ENCODE data around the gene DDR1. TPM values are rescaled to one million over a fixed set of nuclear protein-coding genes. Genes with fewer than 3 reads are reported as not detected.
"Not testable (repeated sequence)": the region's sequence is repeated elsewhere in the genome, so short reads cannot be mapped to it uniquely, and the experiment has no call there.

The DDR1 gene
- total RNA-seq, 1 donor from 2014 or later, result 102 TPM

DNA sequence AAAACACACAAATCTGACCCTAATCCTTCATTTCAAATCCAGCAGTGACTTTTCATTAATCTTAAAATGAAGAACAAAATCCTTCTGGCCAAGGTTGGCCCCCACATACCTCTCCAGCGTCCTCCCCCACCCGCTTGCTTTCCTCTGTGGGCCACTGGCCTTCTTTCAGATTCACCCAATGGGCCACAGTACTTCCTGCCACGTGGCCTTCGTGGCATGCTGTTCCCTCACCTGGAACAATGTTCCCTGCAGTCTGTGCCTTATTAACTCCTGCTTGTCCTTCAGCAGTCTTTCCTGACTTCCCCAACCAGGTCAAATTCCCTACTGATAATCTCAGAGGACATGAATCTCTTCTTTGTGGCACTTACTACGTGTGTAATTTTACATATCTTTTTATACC, 18.4 kb downstream of the DDR1 start:
- no peaks in the 10 kb centered on the region for H3K9me3 ChIP-seq
- no peak overlapping the region for H3K27ac ChIP-seq
- H3K36me3 ChIP-seq, result peaks cover 13% of the 10 kb centered on the region
- H3K4me3 ChIP-seq, result no peak overlapping the region
- intact Hi-C loops (cut with DNase I), result no loop called here
- DNase-seq (no peak), ATAC-seq (no peak)
- H3K27me3 ChIP-seq, result no peaks in the 10 kb centered on the region
- H3K4me1 ChIP-seq, result peaks cover 5% of the 10 kb centered on the region
- TF ChIP-seq, protein P1, sequence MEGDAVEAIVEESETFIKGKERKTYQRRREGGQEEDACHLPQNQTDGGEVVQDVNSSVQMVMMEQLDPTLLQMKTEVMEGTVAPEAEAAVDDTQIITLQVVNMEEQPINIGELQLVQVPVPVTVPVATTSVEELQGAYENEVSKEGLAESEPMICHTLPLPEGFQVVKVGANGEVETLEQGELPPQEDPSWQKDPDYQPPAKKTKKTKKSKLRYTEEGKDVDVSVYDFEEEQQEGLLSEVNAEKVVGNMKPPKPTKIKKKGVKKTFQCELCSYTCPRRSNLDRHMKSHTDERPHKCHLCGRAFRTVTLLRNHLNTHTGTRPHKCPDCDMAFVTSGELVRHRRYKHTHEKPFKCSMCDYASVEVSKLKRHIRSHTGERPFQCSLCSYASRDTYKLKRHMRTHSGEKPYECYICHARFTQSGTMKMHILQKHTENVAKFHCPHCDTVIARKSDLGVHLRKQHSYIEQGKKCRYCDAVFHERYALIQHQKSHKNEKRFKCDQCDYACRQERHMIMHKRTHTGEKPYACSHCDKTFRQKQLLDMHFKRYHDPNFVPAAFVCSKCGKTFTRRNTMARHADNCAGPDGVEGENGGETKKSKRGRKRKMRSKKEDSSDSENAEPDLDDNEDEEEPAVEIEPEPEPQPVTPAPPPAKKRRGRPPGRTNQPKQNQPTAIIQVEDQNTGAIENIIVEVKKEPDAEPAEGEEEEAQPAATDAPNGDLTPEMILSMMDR (IDR thresholded peaks at IDR 0.05), result no peak

DNA sequence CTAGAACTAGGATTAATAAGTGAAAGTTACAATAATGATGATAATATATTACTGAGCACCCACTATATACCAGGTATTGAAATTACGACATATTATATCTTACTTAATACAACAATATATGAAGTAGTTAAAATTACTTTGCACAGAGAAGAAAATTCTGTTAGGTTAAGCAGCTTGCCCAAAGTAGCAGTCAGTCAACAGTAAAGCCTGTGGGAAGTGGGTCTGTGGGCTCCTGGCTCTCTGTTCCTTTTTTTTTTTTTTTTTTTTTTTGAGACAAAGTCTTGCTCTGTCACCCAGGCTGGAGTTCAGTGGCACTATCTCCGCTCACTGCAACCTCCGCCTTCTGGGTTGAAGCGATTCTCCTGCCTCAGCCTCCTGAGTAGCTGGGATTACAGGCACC, 18.9 kb downstream of the DDR1 start:
- ATAC-seq, result no peak
- TF ChIP-seq, protein P1 (IDR thresholded peaks at IDR 0.05), result no peak

DNA sequence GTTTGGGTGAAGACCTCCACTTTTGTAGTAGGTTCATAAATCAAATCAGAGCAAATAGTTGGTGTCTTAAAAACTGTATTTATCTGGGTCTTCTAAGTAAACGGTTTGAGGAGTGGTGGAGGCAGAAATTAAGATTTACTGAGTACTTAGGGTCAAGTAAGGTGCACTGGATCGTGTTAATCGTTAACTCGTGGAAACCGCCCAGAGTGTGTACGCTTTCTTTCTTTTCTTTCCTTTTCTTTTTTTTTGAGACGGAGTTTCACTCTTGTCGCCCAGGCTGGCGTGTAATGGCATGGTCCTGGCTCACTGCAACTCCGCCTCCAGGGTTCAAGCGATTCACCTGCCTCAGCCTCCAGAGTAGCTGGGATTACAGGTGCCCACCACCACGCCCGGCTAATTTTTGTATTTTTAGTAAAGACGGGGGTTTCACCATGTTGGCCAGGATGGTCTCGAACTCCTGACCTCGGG, 23.0 kb downstream of the DDR1 start:
- intact Hi-C loops (cut with DNase I); ATAC-seq; DNase-seq; H3K9me3 ChIP-seq; H3K27me3 ChIP-seq: not testable (repeated sequence)
- peak overlapping the region; percentile 44 for H3K27ac ChIP-seq
- peaks cover 13% of the 10 kb centered on the region for H3K4me1 ChIP-seq
- H3K4me3 ChIP-seq, result peak overlapping the region; percentile 88
- H3K36me3 ChIP-seq, result peaks cover 20% of the 10 kb centered on the region

More for the DNA sequence above, 18.9 kb downstream of the DDR1 start:
- intact Hi-C loops (cut with DNase I), result no loop called here
- Histone ChIP-seq H3K36me3 (peaks cover 8% of the 10 kb centered on the region), H3K27me3 (no peaks in the 10 kb centered on the region), H3K4me1 (peaks cover 5% of the 10 kb centered on the region), H3K9me3 (no peaks in the 10 kb centered on the region), H3K4me3 (no peak overlapping the region), H3K27ac (no peak overlapping the region)
- no peak for DNase-seq

DNA sequence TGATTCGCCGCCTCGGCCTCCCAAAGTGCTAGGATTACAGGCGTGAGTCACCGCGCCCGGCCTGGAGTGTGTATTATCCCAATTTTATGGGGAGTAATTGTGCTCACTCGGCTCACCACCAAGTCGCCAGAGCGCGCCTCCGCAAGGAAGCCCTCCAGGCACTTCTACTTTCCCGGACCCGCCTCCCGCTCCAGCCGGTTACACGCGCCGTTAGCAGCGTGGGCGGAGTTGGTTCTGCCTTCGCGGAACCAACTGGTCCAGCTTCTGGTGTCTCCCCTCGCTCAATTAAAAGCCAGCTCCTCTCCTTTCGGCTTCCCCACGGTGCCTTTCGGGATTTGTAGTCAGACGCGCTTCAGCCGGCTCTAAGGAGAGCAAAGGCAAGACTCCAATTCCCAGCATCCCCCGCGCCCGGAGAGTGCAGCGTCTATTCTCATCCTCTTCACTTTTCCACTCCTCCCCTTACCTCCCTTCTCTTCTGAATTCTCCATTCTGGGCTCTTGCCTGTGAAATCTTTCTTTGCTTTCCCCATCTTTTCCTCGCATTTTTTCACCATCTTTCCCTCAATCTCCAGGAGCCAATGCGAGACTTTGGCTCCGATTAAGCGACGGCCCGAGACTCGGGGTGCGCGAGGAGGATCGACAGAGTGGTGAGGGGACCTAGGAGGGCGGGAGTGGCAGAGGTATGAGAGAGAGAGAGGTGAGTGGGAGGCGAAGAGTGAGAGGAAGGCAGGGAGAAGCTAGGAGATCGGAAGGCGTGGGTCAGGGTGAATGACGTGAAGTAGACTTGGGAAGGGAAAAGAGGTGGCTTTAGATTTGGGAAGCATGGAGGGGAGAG, 23.7 kb downstream of the DDR1 start, which contains the start of gene GTF2H4:
GTF2H4 (plus strand) TSS at position 450 of the 834 bp plus-strand sequence.
- H3K4me1 ChIP-seq, result peaks cover 13% of the 10 kb centered on the region
- H3K27me3 ChIP-seq, result no peaks in the 10 kb centered on the region
- peak within 1 kb of the TSS; percentile 44 for H3K27ac ChIP-seq
- TF ChIP-seq, protein P1 (IDR thresholded peaks at IDR 0.05), result no peak
- peak within 1 kb of the TSS; percentile 88 for H3K4me3 ChIP-seq
- intact Hi-C loops (cut with DNase I), result no loop called here
- H3K9me3 ChIP-seq, result no peaks in the 10 kb centered on the region
- peaks cover 22% of the 10 kb centered on the region for H3K36me3 ChIP-seq
- DNase-seq (peak; percentile 97), ATAC-seq (peak; percentile 99)

DNA sequence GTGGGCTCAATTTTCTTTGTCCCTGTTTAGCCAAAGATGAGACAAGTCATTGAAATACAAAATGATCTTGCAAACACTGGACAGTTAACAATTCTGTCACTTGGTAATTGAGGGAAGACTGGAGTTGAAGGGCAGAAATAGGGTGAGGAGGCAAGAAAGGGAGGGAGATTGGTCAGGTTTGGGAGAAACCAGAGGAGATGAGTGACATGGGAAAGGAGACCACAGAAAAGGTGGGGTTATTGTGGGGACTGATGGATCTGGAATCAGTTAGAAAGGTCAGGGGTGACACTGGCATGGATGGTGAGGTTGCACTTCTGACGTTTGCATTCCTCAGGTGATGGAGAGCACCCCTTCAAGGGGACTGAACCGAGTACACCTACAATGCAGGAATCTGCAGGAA, 24.4 kb downstream of the DDR1 start:
- Histone ChIP-seq H3K27ac (peak overlapping the region; percentile 20), H3K4me3 (peak overlapping the region; percentile 88), H3K4me1 (peaks cover 13% of the 10 kb centered on the region), H3K36me3 (peaks cover 22% of the 10 kb centered on the region), H3K9me3 (no peaks in the 10 kb centered on the region), H3K27me3 (no peaks in the 10 kb centered on the region)
- DNase-seq (no peak), ATAC-seq (no peak)
- TF ChIP-seq, protein P1 (IDR thresholded peaks at IDR 0.05), result no peak
- intact Hi-C loops (cut with DNase I), result no loop called here

DNA sequence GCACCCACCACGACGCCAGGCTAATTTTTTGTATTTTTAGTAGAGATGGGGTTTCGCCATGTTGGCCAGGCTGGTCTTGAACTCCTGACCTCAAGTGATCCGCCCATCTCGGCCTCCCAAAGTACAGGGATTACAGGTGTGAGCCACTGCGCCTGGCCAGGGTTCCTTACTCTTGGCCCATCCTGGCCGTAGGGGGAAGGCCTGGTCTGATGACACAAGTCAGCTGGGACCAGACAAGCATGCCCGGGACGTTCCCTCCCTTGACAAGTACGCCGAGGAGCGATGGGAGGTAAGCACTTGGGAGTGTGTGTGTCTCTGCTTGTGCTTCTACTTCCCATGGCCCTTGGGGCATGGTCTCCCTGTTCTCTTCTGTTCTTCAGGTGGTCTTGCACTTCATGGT, 26.2 kb downstream of the DDR1 start:
- H3K4me3 ChIP-seq, DNase-seq, H3K27me3 ChIP-seq, ATAC-seq, H3K9me3 ChIP-seq, H3K27ac ChIP-seq: not testable (repeated sequence)
- Histone ChIP-seq H3K4me1 (peaks cover 22% of the 10 kb centered on the region), H3K36me3 (peaks cover 22% of the 10 kb centered on the region)
- intact Hi-C loops (cut with DNase I), result loop anchor here (10.0 kb wide), 1 partner anchor 164 kb away; no protein-coding TSS in a partner anchor

Measured in upper lobe of right lung (tissue), 1 donor.